Measurements from ENCODE around the gene SETD6. TPM values are rescaled to one million over a fixed set of nuclear protein-coding genes. Genes with fewer than 3 reads are reported as not detected.

Gene SETD6
- total and polyA plus RNA-seq, 2 donors from 2014 or later = 13.7 to 25.0 TPM

DNA sequence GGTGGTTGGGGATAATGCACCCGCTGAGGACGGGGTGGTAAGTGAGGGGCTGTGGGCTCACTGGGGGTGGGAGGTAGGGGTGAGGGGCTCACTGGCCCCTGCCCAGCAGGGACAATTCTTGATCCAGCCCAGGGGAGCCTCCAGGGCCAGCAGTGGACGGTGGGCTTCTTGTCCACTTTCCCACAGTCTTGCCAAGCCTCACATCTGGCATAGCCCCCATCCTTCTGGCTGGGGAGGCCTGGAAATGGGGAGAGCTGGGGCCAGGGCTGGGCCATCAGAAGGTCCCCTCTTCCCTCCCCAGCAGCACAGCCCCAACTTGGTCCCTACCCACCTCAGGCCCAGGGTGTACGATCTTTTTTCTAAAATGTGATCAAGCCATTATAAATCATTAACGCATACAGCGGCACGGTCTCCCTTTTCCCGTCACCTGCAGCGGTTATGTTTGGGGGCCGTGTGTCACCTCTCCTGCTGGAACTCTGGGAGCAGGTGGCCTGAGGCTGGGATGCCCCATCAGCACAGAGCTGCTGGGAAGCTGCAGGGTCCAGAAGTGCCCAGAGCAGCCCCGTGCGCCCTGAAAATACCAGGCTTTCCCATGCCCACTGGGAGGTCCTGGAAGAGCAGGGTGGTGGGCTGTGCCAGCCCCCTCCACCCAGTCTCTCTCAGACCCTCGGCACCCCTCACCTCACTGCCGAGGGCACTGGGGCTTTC, 7.2 kb upstream of the SETD6 start:
- H3K4me3 ChIP-seq (ENCODE audit: low read length in 3 of 3) = no peak overlapping the region
- intact Hi-C loops (cut with DNase I) = no loop called here
- peak in 1 of 5 donors; percentile 49 for DNase-seq

DNA sequence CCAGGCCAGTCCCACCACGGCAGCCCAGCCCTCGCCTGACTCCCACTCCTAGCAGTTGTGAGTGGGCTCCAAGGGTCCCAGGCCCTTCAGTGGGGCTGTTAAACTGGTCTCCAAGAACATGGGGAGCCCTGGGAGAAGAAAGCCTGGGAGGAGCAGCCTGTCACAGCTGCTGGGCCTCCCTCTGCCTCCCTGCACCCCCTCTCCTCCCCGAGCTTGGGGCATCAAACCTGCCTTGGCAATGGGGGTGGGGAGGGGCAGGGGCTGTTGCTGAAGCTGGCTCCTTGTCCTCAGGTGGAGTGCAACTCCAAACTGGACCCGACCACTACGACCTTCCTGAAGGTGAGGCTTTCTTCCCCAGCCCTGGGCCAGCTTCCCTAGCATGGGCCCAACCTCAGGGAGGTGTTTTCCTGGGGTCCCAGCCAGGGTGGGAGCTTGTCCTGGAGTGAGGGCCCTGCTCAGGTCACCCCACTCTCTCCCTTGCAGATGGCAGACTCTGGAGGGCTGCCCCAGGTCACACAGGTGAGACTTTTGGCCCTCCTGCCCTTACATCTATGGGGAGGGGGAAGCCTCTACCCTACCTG, 6.6 kb upstream of the SETD6 start:
- intact Hi-C loops (cut with DNase I) = no loop called here
- peak in 1 of 5 donors; percentile 54 for DNase-seq

More for the DNA sequence above, 7.2 kb upstream of the SETD6 start:
- H3K4me1 ChIP-seq (ENCODE audit: control insufficient read depth in 2 of 3, insufficient read depth in 2 of 3, low read depth in 1 of 3, low read length in 3 of 3) = no peaks in the 10 kb centered on the region
- H3K9ac ChIP-seq (ENCODE audit: low read length in 3 of 3) = no peak overlapping the region
- no peak overlapping the region for H3K27ac ChIP-seq (ENCODE audit: low read depth in 2 of 2, low read length in 2 of 2)
- no peak for FAIRE-seq
- H3K27me3 ChIP-seq (ENCODE audit: control insufficient read depth, insufficient read depth, low read length) = no peaks in the 10 kb centered on the region
- H3K36me3 ChIP-seq (ENCODE audit: control insufficient read depth in 2 of 3, insufficient read depth in 3 of 3, low read length in 3 of 3) = no peaks in the 10 kb centered on the region
- TF ChIP-seq, protein P1, sequence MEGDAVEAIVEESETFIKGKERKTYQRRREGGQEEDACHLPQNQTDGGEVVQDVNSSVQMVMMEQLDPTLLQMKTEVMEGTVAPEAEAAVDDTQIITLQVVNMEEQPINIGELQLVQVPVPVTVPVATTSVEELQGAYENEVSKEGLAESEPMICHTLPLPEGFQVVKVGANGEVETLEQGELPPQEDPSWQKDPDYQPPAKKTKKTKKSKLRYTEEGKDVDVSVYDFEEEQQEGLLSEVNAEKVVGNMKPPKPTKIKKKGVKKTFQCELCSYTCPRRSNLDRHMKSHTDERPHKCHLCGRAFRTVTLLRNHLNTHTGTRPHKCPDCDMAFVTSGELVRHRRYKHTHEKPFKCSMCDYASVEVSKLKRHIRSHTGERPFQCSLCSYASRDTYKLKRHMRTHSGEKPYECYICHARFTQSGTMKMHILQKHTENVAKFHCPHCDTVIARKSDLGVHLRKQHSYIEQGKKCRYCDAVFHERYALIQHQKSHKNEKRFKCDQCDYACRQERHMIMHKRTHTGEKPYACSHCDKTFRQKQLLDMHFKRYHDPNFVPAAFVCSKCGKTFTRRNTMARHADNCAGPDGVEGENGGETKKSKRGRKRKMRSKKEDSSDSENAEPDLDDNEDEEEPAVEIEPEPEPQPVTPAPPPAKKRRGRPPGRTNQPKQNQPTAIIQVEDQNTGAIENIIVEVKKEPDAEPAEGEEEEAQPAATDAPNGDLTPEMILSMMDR (IDR thresholded peaks at IDR 0.05; ENCODE audit: borderline replicate concordance, extremely low read depth, insufficient read depth) = no peak
- no peaks in the 10 kb centered on the region for H3K9me3 ChIP-seq (ENCODE audit: control insufficient read depth in 2 of 3, insufficient read depth in 1 of 3, low read length in 3 of 3)

DNA sequence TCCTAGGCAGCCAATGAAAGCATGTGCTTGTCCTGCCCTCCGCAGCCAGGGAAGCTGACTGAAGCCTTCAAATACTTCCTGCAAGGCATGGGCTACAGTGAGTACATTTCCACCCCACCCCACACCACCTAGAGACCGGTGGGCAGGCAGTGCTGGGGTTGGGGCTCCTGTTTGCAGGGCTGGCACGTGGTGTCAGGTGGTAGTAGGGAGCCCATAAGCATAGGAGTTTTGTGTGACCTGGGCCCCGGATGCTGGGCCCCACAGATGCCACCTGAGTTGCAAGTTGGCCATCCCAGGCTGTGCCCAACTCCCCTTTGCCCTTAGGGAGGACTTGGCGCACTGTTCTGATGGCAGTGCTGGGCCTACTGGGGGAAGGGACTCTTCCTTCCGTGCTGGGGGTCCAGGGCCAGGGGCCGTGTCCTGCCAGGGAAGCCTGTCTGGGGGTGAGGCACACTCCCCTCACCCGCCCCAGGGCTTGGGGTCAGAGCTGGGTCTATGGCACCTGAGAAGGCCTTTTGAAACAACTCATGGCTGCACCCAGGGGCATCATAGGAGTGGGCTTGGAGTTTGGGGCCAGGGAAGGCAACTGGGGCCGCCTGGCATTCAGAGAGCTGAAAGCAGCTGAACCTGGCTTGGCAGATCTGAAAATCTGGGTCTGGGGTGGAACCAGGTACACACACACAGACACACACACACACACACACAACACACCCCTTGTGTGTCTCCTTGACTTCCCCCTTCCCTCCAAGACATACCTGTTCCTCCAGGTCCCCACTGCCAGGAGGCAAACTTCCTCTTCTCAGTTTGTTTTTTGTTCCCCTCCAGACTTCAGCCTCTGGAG, 5.8 kb upstream of the SETD6 start:
- no peak overlapping the region for H3K27ac ChIP-seq (ENCODE audit: low read depth in 2 of 2, low read length in 2 of 2)
- FAIRE-seq (no peak), DNase-seq (peak in 1 of 5 donors; percentile 42)
- TF ChIP-seq, protein P1 (IDR thresholded peaks at IDR 0.05; ENCODE audit: borderline replicate concordance, extremely low read depth, insufficient read depth) = no peak
- no peak overlapping the region for H3K4me3 ChIP-seq (ENCODE audit: low read length in 3 of 3)
- no peaks in the 10 kb centered on the region for H3K27me3 ChIP-seq (ENCODE audit: control insufficient read depth, insufficient read depth, low read length)
- no peaks in the 10 kb centered on the region for H3K9me3 ChIP-seq (ENCODE audit: control insufficient read depth in 2 of 3, insufficient read depth in 1 of 3, low read length in 3 of 3)
- H3K36me3 ChIP-seq (ENCODE audit: control insufficient read depth in 2 of 3, insufficient read depth in 3 of 3, low read length in 3 of 3) = no peaks in the 10 kb centered on the region
- H3K9ac ChIP-seq (ENCODE audit: low read length in 3 of 3) = no peak overlapping the region
- H3K4me1 ChIP-seq (ENCODE audit: control insufficient read depth in 2 of 3, insufficient read depth in 2 of 3, low read depth in 1 of 3, low read length in 3 of 3) = no peaks in the 10 kb centered on the region
- intact Hi-C loops (cut with DNase I) = no loop called here

More for the DNA sequence above, 6.6 kb upstream of the SETD6 start:
- Histone ChIP-seq H3K27me3 (ENCODE audit: control insufficient read depth, insufficient read depth, low read length) (no peaks in the 10 kb centered on the region), H3K4me1 (ENCODE audit: control insufficient read depth in 2 of 3, insufficient read depth in 2 of 3, low read depth in 1 of 3, low read length in 3 of 3) (no peaks in the 10 kb centered on the region), H3K9me3 (ENCODE audit: control insufficient read depth in 2 of 3, insufficient read depth in 1 of 3, low read length in 3 of 3) (no peaks in the 10 kb centered on the region), H3K9ac (ENCODE audit: low read length in 3 of 3) (no peak overlapping the region), H3K27ac (ENCODE audit: low read depth in 2 of 2, low read length in 2 of 2) (no peak overlapping the region), H3K36me3 (ENCODE audit: control insufficient read depth in 2 of 3, insufficient read depth in 3 of 3, low read length in 3 of 3) (no peaks in the 10 kb centered on the region), H3K4me3 (ENCODE audit: low read length in 3 of 3) (no peak overlapping the region)
- FAIRE-seq = no peak
- TF ChIP-seq, protein P1 (IDR thresholded peaks at IDR 0.05; ENCODE audit: borderline replicate concordance, extremely low read depth, insufficient read depth) = no peak
